K562 (cell line): Measurements from ENCODE around the gene IPO13. TPM values are rescaled to one million over a fixed set of nuclear protein-coding genes. Genes with fewer than 3 reads are reported as not detected.

ENCODE experiments used
- CBFB ChIP-seq: sonication (generic); formaldehyde crosslinking; IDR thresholded peaks from 2 replicates; pipeline ENCODE4 v1.4.0; 2020; ENCODE audit warnings: mild to moderate bottlenecking, missing genetic modification reagents
- FOXP1 ChIP-seq: sonication (generic); formaldehyde crosslinking; IDR thresholded peaks from 2 replicates; pipeline ENCODE4 v1.8.0; 2022; ENCODE audit warnings: mild to moderate bottlenecking, missing genetic modification reagents
- GTF2A2 ChIP-seq: IDR thresholded peaks from 2 replicates; pipeline ENCODE4 v1.6.1; 2016; ENCODE audit warnings: mild to moderate bottlenecking, missing genetic modification characterization, missing compliant biosample characterization
- GTF2E2 ChIP-seq: fragments of 200-800 bp; sonication (Bioruptor generic); IDR thresholded peaks from 2 replicates; pipeline ENCODE4 v1.6.1; 2016; ENCODE audit warnings: missing genetic modification characterization, missing compliant biosample characterization
- KLF6 ChIP-seq: fragments of 250-450 bp; sonication (Bioruptor Pico); IDR thresholded peaks from 2 replicates; pipeline ENCODE4 v1.4.0; 2020; ENCODE audit warnings: mild to moderate bottlenecking, moderate library complexity, borderline replicate concordance
- MCM3 ChIP-seq: fragments of 450-650 bp; IDR thresholded peaks from 2 replicates; pipeline ENCODE4 v1.6.1; 2016
- MIER1 ChIP-seq: fragments of 450-650 bp; IDR thresholded peaks from 2 replicates; pipeline ENCODE4 v1.6.1; 2016; ENCODE audit warnings: antibody characterized with exemption, mild to moderate bottlenecking, low read depth
- NFIX ChIP-seq: fragments of 250-450 bp; sonication (Bioruptor Pico); IDR thresholded peaks from 2 replicates; pipeline ENCODE4 v1.4.0; 2020; ENCODE audit warnings: low read depth, mild to moderate bottlenecking, moderate library complexity
- POLR2H ChIP-seq: IDR thresholded peaks from 2 replicates; pipeline ENCODE4 v1.6.1; 2016; ENCODE audit warnings: missing genetic modification characterization, low read depth, mild to moderate bottlenecking, control low read depth, missing compliant biosample characterization, moderate library complexity
- POLR3A ChIP-seq: IDR thresholded peaks from 2 replicates; pipeline ENCODE4 v1.6.1; 2011; ENCODE audit warnings: borderline replicate concordance, mild to moderate bottlenecking, moderate library complexity; ENCODE audit not compliant: insufficient read length, insufficient read depth; ENCODE audit errors: extremely low read depth
- SMARCA4 ChIP-seq: fragments of 450-650 bp; IDR thresholded peaks from 2 replicates; pipeline ENCODE4 v1.6.1; 2016
- SP2 ChIP-seq: IDR thresholded peaks from 2 replicates; pipeline ENCODE4 v1.6.1; 2011; ENCODE audit warnings: mild to moderate bottlenecking, low read depth, low read length, moderate library complexity; ENCODE audit not compliant: poor library complexity, severe bottlenecking; ENCODE audit errors: extremely low read depth
- ZNF224 ChIP-seq: sonication (generic); formaldehyde crosslinking; IDR thresholded peaks from 2 replicates; pipeline ENCODE4 v1.8.0; 2022; ENCODE audit warnings: mild to moderate bottlenecking, missing genetic modification reagents
- ZNF316 ChIP-seq: fragments of 450-650 bp; IDR thresholded peaks from 2 replicates; pipeline ENCODE4 v1.6.1; 2016
- ZNF695 ChIP-seq: fragments of 450-650 bp; formaldehyde crosslinking; IDR thresholded peaks from 2 replicates; pipeline ENCODE4 v1.4.0; 2020; ENCODE audit warnings: mild to moderate bottlenecking, moderate library complexity
- polyA plus RNA-seq, 8 experiments: library from polyadenylated mRNA; depleted of rRNA in 4 of 8; stranded (reverse) in 5 of 8; unstranded in 3 of 8; fragments of >200 nt; fragmentation: Nextera tagmentation in 2 of 8; fragmentation: Illumina TruSeq in 1 of 8; extraction: Ambion mirVana in 2 of 8; extraction: Trizol in 1 of 8; gene quantifications; 2 replicates each; pipeline versions ENCODE4 v1.2.1 to v1.2.3, GENCODE V29; 2011 to 2014; ENCODE audit warnings: inconsistent platforms in 1 of 8, missing spikeins in 1 of 8
- total RNA-seq, 7 experiments: library from RNA; depleted of rRNA in 6 of 7; stranded (reverse); fragments of >200 nt in 6 of 7; fragmentation: Illumina TruSeq in 2 of 7; extraction: Trizol in 2 of 7; gene quantifications; 2 replicates each; pipeline versions ENCODE4 v1.2.1 to v1.2.3, GENCODE V29; 2011 to 2021; ENCODE audit warnings: low replicate concordance in 1 of 7
- TF ChIP-seq, protein P1 (sequence below), 2 experiments: fragments of 150-350 bp in 1 of 2; IDR thresholded peaks; 2 replicates each; pipeline ENCODE4 v1.6.1; 2012 to 2016; ENCODE audit warnings: low read depth in 2 of 2, low read length in 2 of 2, mild to moderate bottlenecking in 1 of 2, moderate library complexity in 1 of 2
- TF ChIP-seq, protein P2 (sequence below): sonication (generic); formaldehyde crosslinking; IDR thresholded peaks from 2 replicates; pipeline ENCODE4 v1.8.0; 2023; ENCODE audit warnings: mild to moderate bottlenecking, missing genetic modification reagents
- TF ChIP-seq, protein P3 (sequence below): sonication (generic); formaldehyde crosslinking; IDR thresholded peaks from 2 replicates; pipeline ENCODE4 v1.8.1; 2023; ENCODE audit warnings: mild to moderate bottlenecking, missing genetic modification reagents
- TF ChIP-seq, protein P4 (sequence below): sonication (generic); formaldehyde crosslinking; IDR thresholded peaks from 2 replicates; pipeline ENCODE4 v1.9.0; 2022; ENCODE audit warnings: mild to moderate bottlenecking, missing genetic modification reagents
- TF ChIP-seq, protein P5 (sequence below): fragments of 250-450 bp; sonication (Bioruptor Pico); IDR thresholded peaks from 2 replicates; pipeline ENCODE4 v1.4.0; 2020; ENCODE audit warnings: mild to moderate bottlenecking, moderate library complexity

IPO13 gene
- total and polyA plus RNA-seq, 9 of the 15 experiments (the other 6 are each of a cell fraction or from before 2014, with no cell fraction given), result 7.0 to 30.8 (median 16.2) TPM

DNA sequence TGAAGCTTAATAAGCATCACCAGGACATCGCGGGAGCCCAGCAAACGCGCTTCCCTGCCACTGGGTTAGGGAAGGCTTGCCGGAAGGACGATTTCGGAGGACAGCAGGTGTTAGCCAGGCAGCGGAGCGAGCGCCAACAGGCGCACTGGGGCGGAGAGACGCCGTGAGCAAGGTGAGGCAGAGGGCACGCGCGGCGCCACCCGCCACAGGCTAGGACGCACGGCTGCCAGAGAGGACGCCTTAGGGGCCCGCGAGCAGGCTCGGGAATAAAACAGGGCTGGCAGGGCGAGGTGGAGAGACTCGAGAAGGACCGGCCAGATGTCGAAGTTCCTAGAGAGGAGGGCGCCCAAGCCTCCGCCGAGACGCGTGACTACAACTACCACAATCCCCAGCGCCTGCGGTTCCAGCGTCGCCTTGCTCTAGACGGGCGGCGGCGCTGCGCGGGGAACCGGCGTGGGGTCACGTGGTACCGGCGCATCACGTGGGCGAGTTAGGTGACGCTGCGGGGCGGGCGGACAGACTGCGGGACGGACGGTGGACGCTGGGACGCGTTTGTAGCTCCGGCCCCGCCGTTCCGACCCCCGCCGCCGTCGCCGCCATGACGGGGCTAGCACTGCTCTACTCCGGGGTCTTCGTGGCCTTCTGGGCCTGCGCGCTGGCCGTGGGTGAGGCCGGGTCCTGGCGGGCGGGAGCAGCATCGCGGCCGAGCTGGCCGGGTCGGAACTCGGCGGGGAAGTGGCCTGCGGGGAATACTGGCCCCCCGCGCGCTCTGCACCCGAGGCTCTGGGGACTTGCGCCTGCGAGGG is 27.9 kb downstream of the IPO13 start, which contains the start of gene ATP6V0B (continued):
- no peak for TF ChIP-seq MIER1
- no peak for TF ChIP-seq GTF2A2 (tag)
- TF ChIP-seq KLF6 (CRISPR knock-in tag), result 0 out of 2 replicates have a peak, but pooled peaks have one; percentile 43
- TF ChIP-seq MCM3, result no peak
- TF ChIP-seq SP2, result no peak
- TF ChIP-seq, protein P1, sequence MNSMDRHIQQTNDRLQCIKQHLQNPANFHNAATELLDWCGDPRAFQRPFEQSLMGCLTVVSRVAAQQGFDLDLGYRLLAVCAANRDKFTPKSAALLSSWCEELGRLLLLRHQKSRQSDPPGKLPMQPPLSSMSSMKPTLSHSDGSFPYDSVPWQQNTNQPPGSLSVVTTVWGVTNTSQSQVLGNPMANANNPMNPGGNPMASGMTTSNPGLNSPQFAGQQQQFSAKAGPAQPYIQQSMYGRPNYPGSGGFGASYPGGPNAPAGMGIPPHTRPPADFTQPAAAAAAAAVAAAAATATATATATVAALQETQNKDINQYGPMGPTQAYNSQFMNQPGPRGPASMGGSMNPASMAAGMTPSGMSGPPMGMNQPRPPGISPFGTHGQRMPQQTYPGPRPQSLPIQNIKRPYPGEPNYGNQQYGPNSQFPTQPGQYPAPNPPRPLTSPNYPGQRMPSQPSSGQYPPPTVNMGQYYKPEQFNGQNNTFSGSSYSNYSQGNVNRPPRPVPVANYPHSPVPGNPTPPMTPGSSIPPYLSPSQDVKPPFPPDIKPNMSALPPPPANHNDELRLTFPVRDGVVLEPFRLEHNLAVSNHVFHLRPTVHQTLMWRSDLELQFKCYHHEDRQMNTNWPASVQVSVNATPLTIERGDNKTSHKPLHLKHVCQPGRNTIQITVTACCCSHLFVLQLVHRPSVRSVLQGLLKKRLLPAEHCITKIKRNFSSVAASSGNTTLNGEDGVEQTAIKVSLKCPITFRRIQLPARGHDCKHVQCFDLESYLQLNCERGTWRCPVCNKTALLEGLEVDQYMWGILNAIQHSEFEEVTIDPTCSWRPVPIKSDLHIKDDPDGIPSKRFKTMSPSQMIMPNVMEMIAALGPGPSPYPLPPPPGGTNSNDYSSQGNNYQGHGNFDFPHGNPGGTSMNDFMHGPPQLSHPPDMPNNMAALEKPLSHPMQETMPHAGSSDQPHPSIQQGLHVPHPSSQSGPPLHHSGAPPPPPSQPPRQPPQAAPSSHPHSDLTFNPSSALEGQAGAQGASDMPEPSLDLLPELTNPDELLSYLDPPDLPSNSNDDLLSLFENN (IDR thresholded peaks at IDR 0.05; ENCODE audit: low read depth in 2 of 2, low read length in 2 of 2), result no peak; a peak in 1 of 4 replicates
- TF ChIP-seq POLR3A, result no peak
- TF ChIP-seq, protein P2, sequence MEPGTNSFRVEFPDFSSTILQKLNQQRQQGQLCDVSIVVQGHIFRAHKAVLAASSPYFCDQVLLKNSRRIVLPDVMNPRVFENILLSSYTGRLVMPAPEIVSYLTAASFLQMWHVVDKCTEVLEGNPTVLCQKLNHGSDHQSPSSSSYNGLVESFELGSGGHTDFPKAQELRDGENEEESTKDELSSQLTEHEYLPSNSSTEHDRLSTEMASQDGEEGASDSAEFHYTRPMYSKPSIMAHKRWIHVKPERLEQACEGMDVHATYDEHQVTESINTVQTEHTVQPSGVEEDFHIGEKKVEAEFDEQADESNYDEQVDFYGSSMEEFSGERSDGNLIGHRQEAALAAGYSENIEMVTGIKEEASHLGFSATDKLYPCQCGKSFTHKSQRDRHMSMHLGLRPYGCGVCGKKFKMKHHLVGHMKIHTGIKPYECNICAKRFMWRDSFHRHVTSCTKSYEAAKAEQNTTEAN (CRISPR knock-in tag), result no peak; the same call in 1 of the 2 replicates
- no peak for TF ChIP-seq SMARCA4
- TF ChIP-seq ZNF316, result peak; percentile 52
- no peak for TF ChIP-seq NFIX (CRISPR knock-in tag)
- no peak; the same call in 1 of the 2 replicates for TF ChIP-seq POLR2H (tag)
- peak; percentile 90 for TF ChIP-seq FOXP1 (CRISPR knock-in tag)
- TF ChIP-seq, protein P3, sequence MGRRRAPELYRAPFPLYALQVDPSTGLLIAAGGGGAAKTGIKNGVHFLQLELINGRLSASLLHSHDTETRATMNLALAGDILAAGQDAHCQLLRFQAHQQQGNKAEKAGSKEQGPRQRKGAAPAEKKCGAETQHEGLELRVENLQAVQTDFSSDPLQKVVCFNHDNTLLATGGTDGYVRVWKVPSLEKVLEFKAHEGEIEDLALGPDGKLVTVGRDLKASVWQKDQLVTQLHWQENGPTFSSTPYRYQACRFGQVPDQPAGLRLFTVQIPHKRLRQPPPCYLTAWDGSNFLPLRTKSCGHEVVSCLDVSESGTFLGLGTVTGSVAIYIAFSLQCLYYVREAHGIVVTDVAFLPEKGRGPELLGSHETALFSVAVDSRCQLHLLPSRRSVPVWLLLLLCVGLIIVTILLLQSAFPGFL (CRISPR knock-in tag), result no peak
- no peak for TF ChIP-seq ZNF224 (CRISPR knock-in tag)
- TF ChIP-seq, protein P4, sequence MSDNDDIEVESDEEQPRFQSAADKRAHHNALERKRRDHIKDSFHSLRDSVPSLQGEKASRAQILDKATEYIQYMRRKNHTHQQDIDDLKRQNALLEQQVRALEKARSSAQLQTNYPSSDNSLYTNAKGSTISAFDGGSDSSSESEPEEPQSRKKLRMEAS, result peak; percentile 96
- no peak for TF ChIP-seq GTF2E2 (tag)
- TF ChIP-seq, protein P5, sequence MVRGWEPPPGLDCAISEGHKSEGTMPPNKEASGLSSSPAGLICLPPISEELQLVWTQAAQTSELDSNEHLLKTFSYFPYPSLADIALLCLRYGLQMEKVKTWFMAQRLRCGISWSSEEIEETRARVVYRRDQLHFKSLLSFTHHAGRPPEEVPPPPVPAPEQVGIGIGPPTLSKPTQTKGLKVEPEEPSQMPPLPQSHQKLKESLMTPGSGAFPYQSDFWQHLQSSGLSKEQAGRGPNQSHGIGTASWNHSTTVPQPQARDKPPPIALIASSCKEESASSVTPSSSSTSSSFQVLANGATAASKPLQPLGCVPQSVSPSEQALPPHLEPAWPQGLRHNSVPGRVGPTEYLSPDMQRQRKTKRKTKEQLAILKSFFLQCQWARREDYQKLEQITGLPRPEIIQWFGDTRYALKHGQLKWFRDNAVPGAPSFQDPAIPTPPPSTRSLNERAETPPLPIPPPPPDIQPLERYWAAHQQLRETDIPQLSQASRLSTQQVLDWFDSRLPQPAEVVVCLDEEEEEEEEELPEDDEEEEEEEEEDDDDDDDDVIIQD (CRISPR knock-in tag), result peak; percentile 33; the same call in 1 of the 2 replicates
- TF ChIP-seq CBFB (CRISPR knock-in tag), result peak; percentile 96
- peak; percentile 78; the same call in 1 of the 2 replicates for TF ChIP-seq ZNF695 (CRISPR knock-in tag)
